Naive thymus-derived CD4-positive, alpha-beta T cell (primary cell): ENCODE measurements around the gene TGM2. TPM values are rescaled to one million over a fixed set of nuclear protein-coding genes. Genes with fewer than 3 reads are reported as not detected.

Source experiments
- ATAC-seq: fragments of 150-1000 bp; cut with Tn5 transposase; 2 replicates; pipeline ENCODE4 v1.10.0; 2021; ENCODE audit warnings: mild to moderate bottlenecking, moderate library complexity
- CTCF ChIA-PET: fragments of 350-600 bp; sonication (Branson Sonifier 250); formaldehyde crosslinking; loops from one replicate; lab custom pipeline; 2021; ENCODE audit warnings: antibody characterized with exemption; lab: Charles Lee
- POLR2A ChIA-PET: fragments of 350-600 bp; sonication (Branson Sonifier 250); formaldehyde crosslinking; loops from one replicate; lab custom pipeline; 2021; ENCODE audit warnings: antibody characterized with exemption, inconsistent platforms; lab: Charles Lee
- DNase-seq, 9 donors: peaks; one replicate each; pipeline versions ENCODE4 v3.0.0 to v3.0.0-alpha.2; 2020 to 2022; ENCODE audit warnings: mixed read lengths in 1 of 9
- H3K27ac ChIP-seq: one replicate; pipeline ENCODE4 v1.7.0; 2013; ENCODE audit warnings: mild to moderate bottlenecking, low read depth, low read length, moderate library complexity
- H3K27me3 ChIP-seq, 2 donors: one replicate each; pipeline ENCODE4 v1.7.0; 2013; ENCODE audit warnings: low read length in 2 of 2, mild to moderate bottlenecking in 2 of 2, moderate library complexity in 2 of 2; ENCODE audit not compliant: control insufficient read depth in 2 of 2, insufficient read depth in 2 of 2
- H3K36me3 ChIP-seq, 3 experiments: 1 replicate in 2 of 3; 2 replicates in 1 of 3; pipeline ENCODE4 v1.7.0; 2013; ENCODE audit warnings: low read length in 3 of 3, mild to moderate bottlenecking in 3 of 3, moderate library complexity in 1 of 3; ENCODE audit not compliant: insufficient read depth in 3 of 3, control insufficient read depth in 2 of 3
- H3K4me1 ChIP-seq, 2 donors: one replicate each; pipeline ENCODE4 v1.7.0; 2013; ENCODE audit warnings: low read length in 2 of 2, mild to moderate bottlenecking in 2 of 2, moderate library complexity in 1 of 2; ENCODE audit not compliant: control insufficient read depth in 2 of 2, insufficient read depth in 2 of 2
- H3K4me3 ChIP-seq: 2 replicates; pipeline ENCODE4 v1.7.0; 2013; ENCODE audit warnings: mild to moderate bottlenecking, low read length
- H3K9me3 ChIP-seq, 3 experiments: 1 replicate in 2 of 3; 2 replicates in 1 of 3; pipeline ENCODE4 v1.7.0; 2013; ENCODE audit warnings: low read length in 3 of 3; ENCODE audit not compliant: control insufficient read depth in 2 of 3
- H3K27ac Mint-ChIP-seq, 9 donors: one replicate each; pipeline ENCODE4 v1.8.0; 2020 to 2022; ENCODE audit warnings: mixed read lengths in 9 of 9, mild to moderate bottlenecking in 8 of 9, moderate library complexity in 5 of 9, inconsistent platforms in 2 of 9
- H3K27me3 Mint-ChIP-seq, 5 donors: one replicate each; pipeline ENCODE4 v1.8.0; 2021 to 2022; ENCODE audit warnings: mixed read lengths in 5 of 5, mild to moderate bottlenecking in 1 of 5
- H3K36me3 Mint-ChIP-seq, 5 donors: one replicate each; pipeline ENCODE4 v1.8.0; 2020 to 2022; ENCODE audit warnings: mixed read lengths in 5 of 5, mild to moderate bottlenecking in 3 of 5, inconsistent platforms in 1 of 5
- H3K4me1 Mint-ChIP-seq, 7 donors: one replicate each; pipeline ENCODE4 v1.8.0; 2020 to 2022; ENCODE audit warnings: mixed read lengths in 7 of 7, mild to moderate bottlenecking in 3 of 7, inconsistent platforms in 1 of 7
- H3K4me3 Mint-ChIP-seq, 10 donors: one replicate each; pipeline ENCODE4 v1.8.0; 2020 to 2022; ENCODE audit warnings: mild to moderate bottlenecking in 10 of 10, mixed read lengths in 10 of 10, moderate library complexity in 6 of 10, inconsistent platforms in 2 of 10
- H3K9me3 Mint-ChIP-seq, 11 donors: one replicate each; pipeline ENCODE4 v1.8.0; 2020 to 2022; ENCODE audit warnings: mixed read lengths in 11 of 11, mild to moderate bottlenecking in 4 of 11, inconsistent platforms in 1 of 11, moderate library complexity in 1 of 11
- intact Hi-C, 2 donors: fragments of 100-400 bp; cut with micrococcal nuclease; formaldehyde crosslinking; loops; one replicate each; pipeline ENCODE4 v1.15.1; 2023
- polyA plus RNA-seq, 2 donors: library from polyadenylated mRNA; unstranded; fragments of 300-500 nt; fragmentation: Illumina TruSeq; gene quantifications; one replicate each; pipeline ENCODE4 v1.2.3, GENCODE V29; 2021
- total RNA-seq, 6 experiments: library from RNA in 5 of 6; stranded (reverse) in 5 of 6; gene quantifications; 1 replicate in 5 of 6; 2 replicates in 1 of 6; pipeline ENCODE4 v1.2.3 and lab custom pipeline; 2021 to 2026

Gene TGM2
- total and polyA plus RNA-seq, 7 experiments from 2014 or later, result 0.11 to 0.94 (median 0.19) TPM; not detected in 2

DNA sequence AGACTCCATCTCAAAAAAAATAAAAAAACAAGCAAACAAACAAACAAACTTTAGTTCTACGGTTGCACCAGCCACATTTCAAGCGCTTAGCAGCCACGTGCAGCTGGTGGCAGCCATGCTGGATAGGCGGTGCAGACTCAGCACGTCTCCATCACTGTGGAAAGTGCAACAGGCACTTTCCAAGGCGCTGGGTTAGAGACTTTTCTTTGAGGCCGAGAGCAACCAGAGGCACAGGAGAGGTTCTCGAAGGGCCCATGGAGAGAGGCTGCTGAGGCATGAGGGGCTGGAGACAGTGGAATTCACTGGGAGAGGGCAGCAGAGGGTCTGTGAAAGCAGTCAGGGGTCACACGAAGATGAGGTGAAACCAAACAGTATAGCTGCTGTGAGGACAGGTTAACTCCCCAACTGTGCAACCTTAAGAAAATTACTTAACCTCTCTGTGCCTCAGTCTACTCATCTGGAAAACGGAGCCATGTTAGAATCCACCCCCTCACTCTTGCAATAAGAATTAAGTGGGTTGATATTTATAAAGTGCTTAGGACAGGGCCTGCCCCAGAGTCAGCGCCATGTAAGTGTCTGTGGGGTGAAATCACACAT lies 27.5 kb downstream of the TGM2 start:
- Histone ChIP-seq H3K27me3 (no peaks in the 10 kb centered on the region), H3K4me1 (no peaks in the 10 kb centered on the region), H3K36me3 (no peaks in the 10 kb centered on the region), H3K27ac (no peak overlapping the region), H3K4me3 (no peak overlapping the region), H3K9me3 (no peaks in the 10 kb centered on the region)
- Mint-ChIP-seq H3K36me3 (no peaks in the 10 kb centered on the region), H3K4me1 (peaks cover 0 to 27% (median 5%) of the 10 kb centered on the region in 7 donors), H3K9me3 (no peaks in the 10 kb centered on the region), H3K4me3 (no peak overlapping the region), H3K27ac (no peak overlapping the region), H3K27me3 (no peaks in the 10 kb centered on the region)
- CTCF ChIA-PET, result no interaction called here
- ATAC-seq, result no peak
- intact Hi-C loops, result no loop called here
- POLR2A ChIA-PET, result no interaction called here
- no peak for DNase-seq

GRCh38 chr20:38136421-38137245 lies 28.4 kb downstream of the TGM2 start:
- no peak overlapping the region for H3K27ac Mint-ChIP-seq
- H3K4me1 Mint-ChIP-seq, result peaks cover 0 to 27% (median 5%) of the 10 kb centered on the region in 7 donors
- CTCF ChIA-PET, result no interaction called here

GRCh38 chr20:38135651-38136420 lies 29.2 kb downstream of the TGM2 start:
- Mint-ChIP-seq H3K36me3 (no peaks in the 10 kb centered on the region), H3K27ac (no peak overlapping the region), H3K9me3 (no peaks in the 10 kb centered on the region), H3K4me3 (no peak overlapping the region), H3K27me3 (no peaks in the 10 kb centered on the region), H3K4me1 (peaks cover 0 to 27% (median 5%) of the 10 kb centered on the region in 7 donors)
- Histone ChIP-seq H3K4me1 (no peaks in the 10 kb centered on the region), H3K27me3 (no peaks in the 10 kb centered on the region), H3K27ac (no peak overlapping the region), H3K36me3 (no peaks in the 10 kb centered on the region), H3K9me3 (no peaks in the 10 kb centered on the region), H3K4me3 (no peak overlapping the region)
- no peak for DNase-seq
- ChIA-PET POLR2A (no interaction called here), CTCF (no interaction called here)
- ATAC-seq, result no peak
- intact Hi-C loops, result no loop called here

More at GRCh38 chr20:38136421-38137245, 28.4 kb downstream of the TGM2 start:
- Histone ChIP-seq H3K9me3 (no peaks in the 10 kb centered on the region), H3K4me3 (no peak overlapping the region), H3K27ac (no peak overlapping the region), H3K27me3 (no peaks in the 10 kb centered on the region), H3K36me3 (no peaks in the 10 kb centered on the region), H3K4me1 (no peaks in the 10 kb centered on the region)
- Mint-ChIP-seq H3K4me3 (no peak overlapping the region), H3K36me3 (no peaks in the 10 kb centered on the region), H3K27me3 (no peaks in the 10 kb centered on the region), H3K9me3 (no peaks in the 10 kb centered on the region)
- POLR2A ChIA-PET, result no interaction called here
- no peak for DNase-seq
- intact Hi-C loops, result no loop called here
- no peak for ATAC-seq

GRCh38 chr20:38135271-38135650 lies 29.8 kb downstream of the TGM2 start:
- Histone ChIP-seq H3K36me3 (no peaks in the 10 kb centered on the region), H3K27me3 (no peaks in the 10 kb centered on the region), H3K4me1 (no peaks in the 10 kb centered on the region), H3K4me3 (no peak overlapping the region), H3K9me3 (no peaks in the 10 kb centered on the region), H3K27ac (no peak overlapping the region)
- ChIA-PET POLR2A (no interaction called here), CTCF (no interaction called here)
- Mint-ChIP-seq H3K4me1 (peaks cover 0 to 27% (median 5%) of the 10 kb centered on the region in 7 donors), H3K9me3 (no peaks in the 10 kb centered on the region), H3K27ac (peak overlapping the region in 1 of 9 donors; percentile 58), H3K36me3 (no peaks in the 10 kb centered on the region), H3K27me3 (peaks cover 0 to 5% (median 0%) of the 10 kb centered on the region in 5 donors), H3K4me3 (no peak overlapping the region)
- ATAC-seq (no peak), DNase-seq (no peak)
- intact Hi-C loops, result no loop called here

DNA sequence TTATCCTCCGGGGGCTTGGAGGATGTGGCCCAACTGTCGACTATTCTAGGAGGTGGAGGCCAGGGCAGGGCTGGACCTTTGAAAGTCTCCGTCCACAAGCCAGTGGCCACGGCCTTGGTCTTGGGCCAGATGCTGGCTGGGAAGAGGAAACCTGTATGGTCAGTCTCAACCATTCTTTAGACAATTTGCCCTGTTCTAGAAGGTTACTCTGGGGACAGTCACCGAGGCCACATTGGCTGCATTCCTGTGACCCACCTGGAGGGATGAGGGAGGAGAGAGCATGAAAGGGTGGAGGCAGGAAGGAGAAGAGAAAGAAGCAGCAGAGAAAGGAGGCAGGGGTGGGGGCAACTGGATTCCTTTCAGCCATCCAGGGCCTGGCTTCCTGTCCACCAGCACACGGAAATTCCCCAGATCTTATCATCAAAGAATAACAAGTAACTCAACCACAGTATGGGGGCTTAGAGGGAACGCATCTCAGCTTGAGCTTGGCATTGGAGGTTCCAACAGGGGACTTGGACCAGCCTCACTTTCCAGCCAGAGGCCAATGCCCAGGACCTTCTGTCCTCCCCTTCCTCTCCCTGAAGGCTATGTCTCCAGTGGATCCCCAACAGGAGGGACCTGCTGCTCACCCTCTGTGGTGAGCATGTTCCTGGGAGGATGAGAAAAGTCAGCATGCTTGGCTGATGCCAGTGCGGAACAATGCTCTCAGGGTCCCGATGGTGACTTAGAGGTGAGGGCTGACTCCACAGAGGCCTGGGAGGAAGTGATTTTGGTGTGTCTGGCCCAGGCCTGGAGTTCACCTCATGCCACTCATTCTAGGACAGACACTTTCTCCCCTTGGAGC lies 30.4 kb downstream of the TGM2 start:
- Mint-ChIP-seq H3K27ac (peak overlapping the region in 1 of 9 donors; percentile 58), H3K4me3 (peak overlapping the region in 1 of 10 donors; percentile 68), H3K4me1 (peaks cover 0 to 27% (median 5%) of the 10 kb centered on the region in 7 donors), H3K27me3 (peaks cover 0 to 5% (median 0%) of the 10 kb centered on the region in 5 donors), H3K9me3 (no peaks in the 10 kb centered on the region), H3K36me3 (no peaks in the 10 kb centered on the region)
- ChIA-PET POLR2A (no interaction called here), CTCF (no interaction called here)
- no peaks in the 10 kb centered on the region for H3K9me3 ChIP-seq
- H3K4me3 ChIP-seq, result no peak overlapping the region
- ATAC-seq (no peak), DNase-seq (no peak)
- intact Hi-C loops, result no loop called here
- no peaks in the 10 kb centered on the region for H3K36me3 ChIP-seq
- H3K4me1 ChIP-seq, result no peaks in the 10 kb centered on the region
- no peak overlapping the region for H3K27ac ChIP-seq
- no peaks in the 10 kb centered on the region for H3K27me3 ChIP-seq

GRCh38 chr20:38133680-38134426 lies 31.2 kb downstream of the TGM2 start:
- no peaks in the 10 kb centered on the region for H3K36me3 Mint-ChIP-seq
- no peaks in the 10 kb centered on the region for H3K4me1 ChIP-seq
- intact Hi-C loops, result no loop called here
- no peaks in the 10 kb centered on the region for H3K27me3 ChIP-seq
- no peak overlapping the region for H3K4me3 ChIP-seq
- DNase-seq, result no peak
- H3K27me3 Mint-ChIP-seq, result peaks cover 0 to 5% (median 0%) of the 10 kb centered on the region in 5 donors
- H3K4me1 Mint-ChIP-seq, result peaks cover 0 to 27% (median 5%) of the 10 kb centered on the region in 7 donors
- H3K4me3 Mint-ChIP-seq, result peak overlapping the region in 1 of 10 donors; percentile 68
- no peak for ATAC-seq
- peak overlapping the region in 2 of 9 donors; percentile 21 to 58 for H3K27ac Mint-ChIP-seq
- H3K9me3 ChIP-seq, result no peaks in the 10 kb centered on the region
- POLR2A ChIA-PET, result no interaction called here
- H3K36me3 ChIP-seq, result no peaks in the 10 kb centered on the region
- H3K27ac ChIP-seq, result no peak overlapping the region
- H3K9me3 Mint-ChIP-seq, result no peaks in the 10 kb centered on the region
- CTCF ChIA-PET, result no interaction called here
